ENCODE data around the gene CPLANE2.
"Not testable (repeated sequence)": the region's sequence is repeated elsewhere in the genome, so short reads cannot be mapped to it uniquely, and the experiment has no call there.

Gene CPLANE2

GRCh38 chr1:16231331-16232315 is 5.4 kb downstream of the CPLANE2 start:
- Mint-ChIP-seq H3K36me3 (ENCODE audit: insufficient read depth) (peaks cover 14% of the 10 kb centered on the region), H3K27me3 (peaks cover 0 to 25% of the 10 kb centered on the region in 2 donors), H3K4me3 (no peak overlapping the region), H3K9me3 (no peaks in the 10 kb centered on the region), H3K27ac (no peak overlapping the region), H3K4me1 (ENCODE audit: low read depth in 2 of 2) (peaks cover 10 to 12% of the 10 kb centered on the region in 2 donors)
- DNase-seq (no peak), ATAC-seq (replicated peaks) (no peak)

DNA sequence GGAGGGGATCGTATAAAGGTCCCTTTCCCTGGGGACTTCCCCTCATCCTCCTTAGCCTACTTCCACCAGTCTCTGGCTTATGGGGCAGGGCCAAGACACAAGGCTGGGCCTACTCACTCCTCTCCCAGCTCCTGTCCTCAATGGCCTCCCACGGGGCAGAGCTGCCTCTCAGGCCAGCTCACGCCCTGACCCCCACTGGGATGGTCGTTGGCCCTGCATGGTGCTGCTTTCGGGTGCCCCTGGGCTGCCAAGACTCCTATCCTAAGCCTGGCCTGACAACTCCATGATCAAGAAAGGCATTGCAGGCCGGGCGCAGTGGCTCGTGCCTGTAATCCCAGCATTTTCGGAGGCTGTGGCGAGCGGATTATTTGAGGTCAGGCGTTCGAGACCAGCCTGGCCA is 6.2 kb downstream of the CPLANE2 start:
- ATAC-seq (replicated peaks): no peak
- DNase-seq: no peak
- Mint-ChIP-seq H3K27me3 (peaks cover 0 to 34% of the 10 kb centered on the region in 2 donors), H3K9me3 (no peaks in the 10 kb centered on the region), H3K4me3 (no peak overlapping the region), H3K4me1 (ENCODE audit: low read depth in 2 of 2) (peaks cover 3 to 6% of the 10 kb centered on the region in 2 donors), H3K36me3 (ENCODE audit: insufficient read depth) (peaks cover 7% of the 10 kb centered on the region), H3K27ac (no peak overlapping the region)

- H3K9me3 Mint-ChIP-seq: no peaks in the 10 kb centered on the region
- peaks cover 7% of the 10 kb centered on the region for H3K36me3 Mint-ChIP-seq (ENCODE audit: insufficient read depth)
- DNase-seq (no peak), ATAC-seq (replicated peaks) (no peak)
- peaks cover 2 to 3% of the 10 kb centered on the region in 2 donors for H3K4me1 Mint-ChIP-seq (ENCODE audit: low read depth in 2 of 2)
- no peak overlapping the region for H3K4me3 Mint-ChIP-seq
- H3K27me3 Mint-ChIP-seq: peaks cover 0 to 35% of the 10 kb centered on the region in 2 donors
- no peak overlapping the region for H3K27ac Mint-ChIP-seq
Measured at GRCh38 chr1:16229976-16230740, 6.8 kb downstream of the CPLANE2 start.

DNA sequence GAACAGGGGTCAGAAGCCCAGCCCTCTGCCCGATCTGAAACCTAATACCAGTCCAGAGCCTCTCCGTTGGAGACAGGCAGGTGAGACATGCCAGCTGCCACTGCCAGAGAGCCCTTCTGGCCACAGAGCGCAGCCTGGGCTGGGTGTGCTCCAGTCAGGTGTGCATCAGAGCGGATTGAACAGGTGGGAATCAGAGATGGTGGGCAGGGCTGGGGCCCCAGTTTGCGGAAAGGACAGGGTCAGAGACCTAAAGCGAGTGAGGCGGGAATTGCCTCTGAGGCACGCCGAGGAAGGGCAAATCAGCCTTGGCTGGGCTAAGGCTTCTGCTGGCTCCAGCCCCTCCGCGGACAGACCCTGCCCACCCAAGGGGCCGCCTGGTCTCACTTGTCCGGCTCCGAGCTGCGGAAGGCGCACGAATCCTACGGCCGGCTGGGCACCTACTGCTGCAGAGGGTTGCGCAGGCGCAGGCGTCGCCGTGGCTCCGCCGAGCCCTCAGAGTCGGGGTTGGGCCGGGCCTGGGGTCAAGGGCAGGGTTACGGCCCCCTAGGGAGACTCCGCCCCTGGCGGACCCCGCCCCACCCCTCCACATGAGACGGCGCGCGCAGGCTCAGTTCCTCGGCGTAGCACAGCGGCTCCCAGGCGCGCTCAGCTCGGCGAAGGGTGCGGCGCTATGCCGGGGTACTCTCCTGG is 10.3 kb downstream of the CPLANE2 start:
- no peak overlapping the region for H3K27ac Mint-ChIP-seq
- peaks cover 0 to 47% of the 10 kb centered on the region in 2 donors for H3K27me3 Mint-ChIP-seq
- ATAC-seq (replicated peaks) (no peak), DNase-seq (no peak)
- H3K4me3 Mint-ChIP-seq: no peak overlapping the region
- H3K36me3 Mint-ChIP-seq (ENCODE audit: insufficient read depth): peaks cover 7% of the 10 kb centered on the region
- H3K4me1 Mint-ChIP-seq (ENCODE audit: low read depth in 2 of 2): peaks cover 0 to 3% of the 10 kb centered on the region in 2 donors
- no peaks in the 10 kb centered on the region for H3K9me3 Mint-ChIP-seq

DNA sequence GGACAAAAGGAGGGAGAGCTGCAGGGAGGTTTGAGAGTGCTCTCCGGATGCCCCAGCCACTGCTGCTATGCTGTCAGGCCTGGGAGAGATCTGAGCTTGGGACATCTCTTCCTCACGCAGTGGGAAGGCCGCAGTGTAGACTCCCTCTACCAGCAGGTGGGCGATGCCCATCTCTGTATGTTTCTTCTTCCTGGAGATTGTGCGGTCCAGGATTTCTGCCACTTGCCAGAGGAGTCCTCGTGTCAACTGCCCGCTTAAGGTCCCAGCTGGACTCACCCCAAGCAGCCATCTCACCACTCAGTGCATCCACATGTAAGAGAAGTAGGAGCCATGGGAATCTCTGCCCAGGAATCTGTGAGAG is 10.9 kb downstream of the CPLANE2 start:
- Mint-ChIP-seq H3K9me3 (no peaks in the 10 kb centered on the region), H3K27ac (no peak overlapping the region), H3K4me1 (ENCODE audit: low read depth in 2 of 2) (peaks cover 0 to 3% of the 10 kb centered on the region in 2 donors), H3K36me3 (ENCODE audit: insufficient read depth) (peaks cover 7% of the 10 kb centered on the region), H3K27me3 (peaks cover 0 to 47% of the 10 kb centered on the region in 2 donors), H3K4me3 (no peak overlapping the region)
- ATAC-seq (replicated peaks): no peak
- no peak for DNase-seq

- Mint-ChIP-seq H3K4me3 (no peak overlapping the region), H3K9me3 (no peaks in the 10 kb centered on the region), H3K27ac (no peak overlapping the region), H3K36me3 (ENCODE audit: insufficient read depth) (peaks cover 7% of the 10 kb centered on the region), H3K4me1 (ENCODE audit: low read depth in 2 of 2) (peaks cover 5 to 9% of the 10 kb centered on the region in 2 donors), H3K27me3 (peaks cover 0 to 47% of the 10 kb centered on the region in 2 donors)
- DNase-seq (no peak), ATAC-seq (replicated peaks) (no peak)
Measured at GRCh38 chr1:16224472-16224871, 12.5 kb downstream of the CPLANE2 start.

- peaks cover 13% of the 10 kb centered on the region for H3K36me3 Mint-ChIP-seq (ENCODE audit: insufficient read depth)
Measured at GRCh38 chr1:16222716-16223115, 14.3 kb downstream of the CPLANE2 start.

GRCh38 chr1:16221499-16221898 is 15.5 kb downstream of the CPLANE2 start:
- peaks cover 0 to 21% of the 10 kb centered on the region in 2 donors for H3K27me3 Mint-ChIP-seq
- H3K36me3 Mint-ChIP-seq (ENCODE audit: insufficient read depth): peaks cover 11% of the 10 kb centered on the region
- DNase-seq (no peak), ATAC-seq (replicated peaks) (no peak)
- H3K4me1 Mint-ChIP-seq (ENCODE audit: low read depth in 2 of 2): peaks cover 10 to 11% of the 10 kb centered on the region in 2 donors
- H3K9me3 Mint-ChIP-seq: no peaks in the 10 kb centered on the region
- H3K27ac Mint-ChIP-seq: no peak overlapping the region
- H3K4me3 Mint-ChIP-seq: no peak overlapping the region

More at GRCh38 chr1:16222716-16223115, 14.3 kb downstream of the CPLANE2 start:
- not testable (repeated sequence) for H3K9me3 Mint-ChIP-seq; H3K4me3 Mint-ChIP-seq; H3K27ac Mint-ChIP-seq; ATAC-seq (replicated peaks); H3K4me1 Mint-ChIP-seq (ENCODE audit: low read depth in 2 of 2); DNase-seq
- H3K27me3 Mint-ChIP-seq: peaks cover 0 to 31% of the 10 kb centered on the region in 2 donors

DNA sequence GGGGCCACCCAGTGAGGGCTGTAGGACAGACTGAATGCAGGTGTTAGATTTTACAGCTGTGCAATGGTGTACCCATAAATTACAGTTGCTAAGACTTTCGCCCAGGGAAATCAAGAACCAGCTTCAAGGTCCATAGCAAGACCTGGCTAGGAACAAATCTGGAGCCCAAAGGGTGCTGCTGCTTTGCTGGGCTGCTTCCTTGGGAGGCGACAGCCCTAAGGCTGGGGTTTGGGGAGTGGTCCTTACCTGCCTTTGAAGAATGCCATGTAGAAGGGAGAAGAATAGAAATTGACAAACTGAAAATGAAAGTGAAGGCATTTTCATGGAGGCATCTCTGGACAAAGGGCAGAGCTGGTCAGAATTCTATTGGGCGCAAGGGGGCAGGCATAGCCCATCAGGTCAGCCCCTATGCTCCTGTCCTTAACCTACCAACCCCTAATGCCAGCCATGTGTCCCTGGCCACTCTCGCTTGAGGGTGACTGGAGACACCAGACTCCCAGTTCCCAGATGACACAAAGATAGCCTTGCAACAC is 16.9 kb downstream of the CPLANE2 start:
- Mint-ChIP-seq H3K27ac (peak overlapping the region; percentile 70 to 81), H3K9me3 (no peaks in the 10 kb centered on the region), H3K27me3 (peaks cover 0 to 12% of the 10 kb centered on the region in 2 donors), H3K4me1 (ENCODE audit: low read depth in 2 of 2) (peaks cover 19 to 20% of the 10 kb centered on the region in 2 donors), H3K4me3 (no peak overlapping the region), H3K36me3 (ENCODE audit: insufficient read depth) (peaks cover 14% of the 10 kb centered on the region)
- no peak for DNase-seq
- no peak for ATAC-seq (replicated peaks)

DNA sequence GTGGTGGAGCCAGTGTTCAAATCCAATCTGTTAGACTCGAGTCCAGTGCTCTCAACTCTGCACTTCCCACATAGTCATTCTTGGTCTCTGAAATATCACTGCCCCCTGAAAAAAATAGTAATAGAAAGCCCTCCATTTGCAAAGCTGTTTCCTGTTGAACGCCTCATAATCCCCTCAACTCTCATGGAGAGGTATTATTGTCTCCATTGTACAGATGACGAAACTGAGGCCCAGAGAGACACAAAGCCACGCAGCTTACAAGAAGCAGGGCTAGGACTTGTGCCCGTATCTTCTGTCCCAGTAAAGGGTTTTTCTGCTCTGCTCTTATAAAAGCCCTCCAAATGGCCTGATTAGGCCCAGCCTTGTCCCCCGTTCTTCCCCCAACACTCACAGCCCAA is 18.3 kb downstream of the CPLANE2 start:
- no peaks in the 10 kb centered on the region for H3K27me3 Mint-ChIP-seq
- peak overlapping the region in 1 of 2 donors; percentile 82 for H3K4me3 Mint-ChIP-seq
- H3K9me3 Mint-ChIP-seq: no peaks in the 10 kb centered on the region
- H3K27ac Mint-ChIP-seq: peak overlapping the region in 1 of 2 donors; percentile 81
- peaks cover 19 to 20% of the 10 kb centered on the region in 2 donors for H3K4me1 Mint-ChIP-seq (ENCODE audit: low read depth in 2 of 2)
- no peak for ATAC-seq (replicated peaks)
- no peak for DNase-seq
- H3K36me3 Mint-ChIP-seq (ENCODE audit: insufficient read depth): peaks cover 10% of the 10 kb centered on the region

DNA sequence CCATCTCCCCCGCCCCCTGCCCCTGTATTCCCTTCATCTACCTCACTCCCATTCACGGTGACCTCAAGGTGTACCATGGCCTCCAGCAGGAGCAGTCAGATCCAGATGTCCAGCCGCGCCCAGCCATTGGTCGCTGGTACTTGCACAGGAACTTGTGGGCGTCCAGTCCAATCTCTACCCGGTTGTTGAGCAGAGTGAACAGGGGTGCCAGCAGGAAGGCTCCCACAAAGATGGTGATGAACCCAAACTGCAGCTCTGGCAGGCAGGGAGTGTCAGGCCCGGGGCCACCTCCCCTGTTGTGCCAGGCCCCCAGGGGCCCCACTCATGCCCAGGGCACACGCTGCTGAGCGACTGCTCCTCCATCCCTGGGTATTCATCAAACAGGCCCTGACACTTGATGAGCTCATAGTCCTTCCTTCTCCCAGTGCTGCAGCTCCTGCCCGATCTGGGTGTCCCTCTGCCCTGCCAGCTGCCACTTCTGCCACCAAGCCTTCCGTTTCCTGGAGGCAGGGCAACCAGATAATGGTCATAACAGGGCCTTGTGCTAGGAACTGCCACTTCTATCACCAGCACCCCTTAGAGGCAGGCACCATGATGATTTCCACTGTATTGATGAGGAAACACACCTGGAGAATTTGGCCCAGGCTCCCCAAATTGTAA is 18.8 kb downstream of the CPLANE2 start:
- Mint-ChIP-seq H3K36me3 (ENCODE audit: insufficient read depth) (peaks cover 10% of the 10 kb centered on the region), H3K27ac (peak overlapping the region in 1 of 2 donors; percentile 44), H3K9me3 (no peaks in the 10 kb centered on the region), H3K27me3 (no peaks in the 10 kb centered on the region), H3K4me3 (peak overlapping the region; percentile 81 to 82), H3K4me1 (ENCODE audit: low read depth in 2 of 2) (peaks cover 19 to 20% of the 10 kb centered on the region in 2 donors)
- no peak for DNase-seq
- ATAC-seq (replicated peaks): no peak

DNA sequence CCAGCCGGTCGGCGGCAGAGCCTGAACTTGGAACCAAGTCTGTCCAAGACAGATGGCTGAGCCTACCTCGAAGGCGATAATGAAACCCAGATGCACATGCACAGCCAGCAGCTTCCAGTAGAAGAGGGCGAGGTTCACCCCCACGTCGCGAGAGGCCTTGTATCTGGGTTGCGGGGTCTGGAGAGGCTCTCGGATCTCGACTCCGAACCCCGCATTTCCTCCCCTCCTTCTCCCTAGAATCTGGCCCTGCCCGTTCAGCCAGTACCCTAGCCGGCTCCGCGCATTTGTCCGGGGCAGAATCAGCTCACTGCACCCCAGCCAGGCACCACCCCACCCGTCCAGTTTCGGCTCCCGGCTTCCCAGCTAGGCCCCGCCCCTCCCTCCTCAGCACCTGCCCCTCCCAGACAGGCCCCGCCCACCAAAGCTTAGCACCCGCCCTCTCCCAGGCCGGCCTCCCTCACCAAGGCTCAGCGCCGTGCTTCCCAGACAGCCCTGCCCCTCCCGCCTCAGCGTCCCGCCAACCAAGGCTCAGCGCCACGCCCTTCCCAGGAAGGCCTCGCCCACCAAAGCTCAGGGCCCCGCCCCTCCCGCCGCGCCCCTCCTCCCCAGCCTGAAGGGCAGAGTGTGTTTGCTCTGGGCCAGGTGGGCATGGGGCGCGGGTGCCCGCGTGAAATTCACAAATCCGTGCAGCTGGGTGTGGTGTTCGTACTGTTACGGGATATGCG is 19.8 kb downstream of the CPLANE2 start:
- DNase-seq: peak; percentile 82 to 90 (median 88)
- Mint-ChIP-seq H3K4me1 (ENCODE audit: low read depth in 2 of 2) (peaks cover 19 to 20% of the 10 kb centered on the region in 2 donors), H3K27me3 (no peaks in the 10 kb centered on the region), H3K9me3 (no peaks in the 10 kb centered on the region), H3K36me3 (ENCODE audit: insufficient read depth) (peaks cover 10% of the 10 kb centered on the region), H3K4me3 (peak overlapping the region; percentile 81 to 82), H3K27ac (peak overlapping the region in 1 of 2 donors; percentile 44)
- peak; percentile 94 for ATAC-seq (replicated peaks)
